Endothelial cell of umbilical vein (primary cell): ENCODE measurements around the gene MYH10. TPM values are rescaled to one million over a fixed set of nuclear protein-coding genes. Genes with fewer than 3 reads are reported as not detected.

Experiments
- BruUV-seq: library from RNA; stranded (reverse); fragments of 400-500 nt; replicated peaks from 2 replicates; lab custom pipeline; 2021; lab: Mats Ljungman, UMichigan
- CTCF ChIA-PET: fragments of 300-600, 350-600 bp; sonication (Branson Sonifier 250); formaldehyde crosslinking; loops from one replicate; lab custom pipeline; 2021; ENCODE audit warnings: antibody characterized with exemption, inconsistent platforms; lab: Charles Lee
- POLR2A ChIA-PET: fragments of 300-600, 350-600 bp; sonication (Branson Sonifier 250); formaldehyde crosslinking; loops from one replicate; lab custom pipeline; 2021; ENCODE audit warnings: antibody characterized with exemption, inconsistent platforms; lab: Charles Lee
- DNase-seq: peaks from one replicate; pipeline ENCODE4 v3.0.0-alpha.2; 2011; ENCODE audit warnings: low read depth, low spot score
- FAIRE-seq: peaks from 2 replicates; lab custom pipeline; 2011; peaks lifted over from hg19 to GRCh38; lab: Jason Lieb, UNC
- H2AFZ ChIP-seq: 2 replicates; pipeline ENCODE4 v1.6.0; 2012; ENCODE audit warnings: low read depth, low read length, control low read depth, inconsistent platforms
- H3K27ac ChIP-seq: 2 replicates; pipeline ENCODE4 v1.5.1; 2011; ENCODE audit warnings: low read depth, mild to moderate bottlenecking, control low read depth, low read length, moderate library complexity; ENCODE audit not compliant: insufficient read depth
- H3K27me3 ChIP-seq, 2 experiments: 2 replicates each; pipeline versions ENCODE4 v1.6.0 to v1.6.1; 2011; ENCODE audit warnings: low read length in 2 of 2, mixed read lengths in 1 of 2; ENCODE audit not compliant: control insufficient read depth in 2 of 2, insufficient read depth in 2 of 2
- H3K36me3 ChIP-seq, 2 experiments: 2 replicates in 1 of 2; 3 replicates in 1 of 2; pipeline ENCODE4 v1.5.1; 2011; ENCODE audit warnings: low read length in 2 of 2, mild to moderate bottlenecking in 1 of 2, moderate library complexity in 1 of 2; ENCODE audit not compliant: control insufficient read depth in 2 of 2, insufficient read depth in 2 of 2; ENCODE audit errors: extremely low read depth in 1 of 2
- H3K4me1 ChIP-seq: 3 replicates; pipeline ENCODE4 v1.5.1; 2011; ENCODE audit warnings: mild to moderate bottlenecking, low read length; ENCODE audit not compliant: control insufficient read depth, insufficient read depth; ENCODE audit errors: extremely low read depth
- H3K4me2 ChIP-seq: 2 replicates; pipeline ENCODE4 v1.6.1; 2011; ENCODE audit warnings: low read length, control low read depth, mixed read lengths; ENCODE audit not compliant: insufficient read depth
- H3K4me3 ChIP-seq, 3 experiments: fragments of 200-600 bp in 1 of 3; sonication (generic), shearing (Covaris generic) in 1 of 3; replicated peaks in 1 of 3; 2 replicates each; pipeline ENCODE4 v1.5.1; 2011 to 2016; ENCODE audit warnings: control low read depth in 3 of 3, low read length in 3 of 3, mild to moderate bottlenecking in 2 of 3, inconsistent platforms in 1 of 3, low read depth in 1 of 3, moderate library complexity in 1 of 3; ENCODE audit not compliant: insufficient read depth in 1 of 3
- H3K79me2 ChIP-seq: 2 replicates; pipeline ENCODE4 v1.6.0; 2012; ENCODE audit warnings: low read length, inconsistent platforms; ENCODE audit not compliant: control insufficient read depth, insufficient read depth
- H3K9ac ChIP-seq: replicated peaks from 2 replicates; pipeline ENCODE3; 2011; ENCODE audit warnings: low read length, control low read depth; ENCODE audit not compliant: insufficient read depth; ENCODE audit errors: extremely low read depth
- H3K9me1 ChIP-seq: replicated peaks from 3 replicates; pipeline ENCODE4 v1.6.0; 2011; ENCODE audit warnings: mild to moderate bottlenecking, low read length; ENCODE audit not compliant: control insufficient read depth, insufficient read depth; ENCODE audit errors: extremely low read depth
- H3K9me3 ChIP-seq: replicated peaks from 2 replicates; pipeline ENCODE4 v1.5.1; 2012; ENCODE audit warnings: low read length, inconsistent platforms; ENCODE audit not compliant: control insufficient read depth, insufficient read depth
- H4K20me1 ChIP-seq: replicated peaks from 2 replicates; pipeline ENCODE3; 2011; ENCODE audit warnings: mild to moderate bottlenecking, low read length; ENCODE audit not compliant: control insufficient read depth, insufficient read depth; ENCODE audit errors: extremely low read depth
- EZH2 ChIP-seq: IDR thresholded peaks from 2 replicates; pipeline ENCODE4 v1.6.1; 2012; ENCODE audit warnings: borderline replicate concordance, low read depth, mild to moderate bottlenecking, moderate library complexity, low read length, inconsistent platforms; ENCODE audit not compliant: severe bottlenecking
- FOS ChIP-seq: IDR thresholded peaks from 2 replicates; pipeline ENCODE4 v1.6.1; 2011; ENCODE audit warnings: mild to moderate bottlenecking, low read length, moderate library complexity, borderline replicate concordance; ENCODE audit not compliant: insufficient read depth
- GATA2 ChIP-seq: IDR thresholded peaks from 2 replicates; pipeline ENCODE4 v1.7.0; 2011; ENCODE audit warnings: low read depth, mild to moderate bottlenecking, moderate library complexity, mixed read lengths, low read length; ENCODE audit not compliant: insufficient read length, insufficient read depth
- JUN ChIP-seq: IDR thresholded peaks from 2 replicates; pipeline ENCODE4 v1.6.1; 2011; ENCODE audit warnings: borderline replicate concordance, low read depth; ENCODE audit not compliant: insufficient read length, insufficient read depth
- MYC ChIP-seq: IDR thresholded peaks from one replicate; pipeline ENCODE4 v1.6.1; 2011; ENCODE audit warnings: mild to moderate bottlenecking, low read depth, low read length
- POLR2A ChIP-seq: IDR thresholded peaks from 2 replicates; pipeline ENCODE4 v1.6.1; 2012; ENCODE audit warnings: low read depth, mild to moderate bottlenecking, control low read depth, low read length
- POLR2AphosphoS5 ChIP-seq: IDR thresholded peaks from 2 replicates; pipeline ENCODE4 v1.6.1; 2012; ENCODE audit warnings: low read depth, mild to moderate bottlenecking, control low read depth, low read length, moderate library complexity; ENCODE audit not compliant: insufficient read depth
- dilution Hi-C: fragments of 300-500 bp; cut with MboI; formaldehyde crosslinking; loops from one replicate; pipeline ENCODE4 v1.15.0; 2019; ENCODE audit warnings: low sequenced_read_pairs; ENCODE audit not compliant: extremely low pct_ligation_motif_present
- intact Hi-C: fragments of 100-400 bp; cut with micrococcal nuclease; formaldehyde crosslinking; loops from one replicate; pipeline ENCODE4 v1.10.0; 2022
- polyA plus RNA-seq, 4 experiments: library from polyadenylated mRNA; depleted of rRNA in 3 of 4; stranded (reverse) in 3 of 4; unstranded in 1 of 4; fragments of >200 nt; gene quantifications; 2 replicates each; pipeline versions ENCODE4 v1.2.1 to v1.2.3, GENCODE V29; 2011 to 2012; ENCODE audit warnings: missing spikeins in 1 of 4
- total RNA-seq: library from RNA; stranded (reverse); gene quantifications from 2 replicates; pipeline ENCODE4 v1.2.3, GENCODE V29; 2021
- TF ChIP-seq, protein P1 (sequence below), 2 donors: IDR thresholded peaks; 1 replicate in 1 of 2; 2 replicates in 1 of 2; pipeline ENCODE4 v1.5.1; 2011; ENCODE audit warnings: low read length in 2 of 2, mild to moderate bottlenecking in 2 of 2, moderate library complexity in 2 of 2, control low read depth in 1 of 2, inconsistent platforms in 1 of 2, low read depth in 1 of 2; ENCODE audit not compliant: insufficient read depth in 1 of 2; ENCODE audit errors: extremely low read depth in 1 of 2
- TF ChIP-seq, protein P2 (sequence below): IDR thresholded peaks from 2 replicates; pipeline ENCODE4 v1.6.1; 2011; ENCODE audit not compliant: insufficient read depth, insufficient read length

The MYH10 gene
- total and polyA plus RNA-seq, 2 donors (not counting 3 experiments of a cell fraction or from before 2014, with no cell fraction given) = 73.4 to 232 TPM

DNA sequence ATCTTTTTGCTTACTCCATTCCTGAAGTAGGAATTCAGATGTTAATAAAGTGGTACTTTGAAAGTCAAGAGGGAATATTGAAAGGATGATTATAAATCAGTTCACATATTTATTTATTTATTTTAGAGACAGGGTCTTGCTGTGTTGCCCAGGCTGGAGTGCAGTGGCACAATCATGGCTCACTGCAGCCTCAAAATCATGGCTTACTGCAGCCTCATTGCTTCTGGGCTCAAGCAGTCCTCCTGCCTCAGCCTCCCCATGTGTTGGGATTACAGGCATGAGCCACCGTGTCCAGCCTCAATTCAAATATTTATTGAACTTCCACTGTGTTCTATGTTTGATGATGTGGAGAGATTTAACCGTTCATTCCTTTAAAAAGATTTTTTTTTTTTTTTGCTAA lies 188.2 kb downstream of the MYH10 start:
- Histone ChIP-seq H3K27ac (no peak overlapping the region), H3K9me3 (no peaks in the 10 kb centered on the region), H3K79me2 (peaks cover 77% of the 10 kb centered on the region), H3K27me3 (no peaks in the 10 kb centered on the region), H3K4me3 (no peak overlapping the region), H3K9ac (no peak overlapping the region), H3K4me2 (no peak overlapping the region), H4K20me1 (peaks cover 5% of the 10 kb centered on the region), H2AFZ (no peak overlapping the region), H3K36me3 (peaks cover 2 to 17% of the 10 kb centered on the region in 2 experiments), H3K9me1 (no peaks in the 10 kb centered on the region), H3K4me1 (peaks cover 46% of the 10 kb centered on the region)
- dilution Hi-C loops (no loop called here), intact Hi-C loops (no loop called here)
- TF ChIP-seq FOS (no peak), GATA2 (no peak), POLR2AphosphoS5 (no peak), JUN (no peak), EZH2 (no peak), POLR2A (no peak), MYC (no peak)
- TF ChIP-seq, protein P1, sequence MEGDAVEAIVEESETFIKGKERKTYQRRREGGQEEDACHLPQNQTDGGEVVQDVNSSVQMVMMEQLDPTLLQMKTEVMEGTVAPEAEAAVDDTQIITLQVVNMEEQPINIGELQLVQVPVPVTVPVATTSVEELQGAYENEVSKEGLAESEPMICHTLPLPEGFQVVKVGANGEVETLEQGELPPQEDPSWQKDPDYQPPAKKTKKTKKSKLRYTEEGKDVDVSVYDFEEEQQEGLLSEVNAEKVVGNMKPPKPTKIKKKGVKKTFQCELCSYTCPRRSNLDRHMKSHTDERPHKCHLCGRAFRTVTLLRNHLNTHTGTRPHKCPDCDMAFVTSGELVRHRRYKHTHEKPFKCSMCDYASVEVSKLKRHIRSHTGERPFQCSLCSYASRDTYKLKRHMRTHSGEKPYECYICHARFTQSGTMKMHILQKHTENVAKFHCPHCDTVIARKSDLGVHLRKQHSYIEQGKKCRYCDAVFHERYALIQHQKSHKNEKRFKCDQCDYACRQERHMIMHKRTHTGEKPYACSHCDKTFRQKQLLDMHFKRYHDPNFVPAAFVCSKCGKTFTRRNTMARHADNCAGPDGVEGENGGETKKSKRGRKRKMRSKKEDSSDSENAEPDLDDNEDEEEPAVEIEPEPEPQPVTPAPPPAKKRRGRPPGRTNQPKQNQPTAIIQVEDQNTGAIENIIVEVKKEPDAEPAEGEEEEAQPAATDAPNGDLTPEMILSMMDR (IDR thresholded peaks at IDR 0.05; ENCODE audit: extremely low read depth in 1 of 2, insufficient read depth in 1 of 2, low read depth in 1 of 2, low read length in 2 of 2) = no peak
- TF ChIP-seq, protein P2, sequence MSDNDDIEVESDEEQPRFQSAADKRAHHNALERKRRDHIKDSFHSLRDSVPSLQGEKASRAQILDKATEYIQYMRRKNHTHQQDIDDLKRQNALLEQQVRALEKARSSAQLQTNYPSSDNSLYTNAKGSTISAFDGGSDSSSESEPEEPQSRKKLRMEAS = no peak
- DNase-seq = no peak
- FAIRE-seq = no peak
- BruUV-seq = no TSS peak
- CTCF ChIA-PET = interaction anchor here (1.2 kb wide), 1 partner anchor 32 kb away, joined by 3 read pairs; no protein-coding TSS in a partner anchor
- POLR2A ChIA-PET = interaction anchor here (0.6 kb wide), 1 partner anchor 130 kb away, joined by 4 read pairs; no protein-coding TSS in a partner anchor
